ENCODE measurements around the gene MFSD6. TPM values are rescaled to one million over a fixed set of nuclear protein-coding genes. Genes with fewer than 3 reads are reported as not detected.
"Not testable (repeated sequence)": the region's sequence is repeated elsewhere in the genome, so short reads cannot be mapped to it uniquely, and the experiment has no call there.

Gene MFSD6
- total RNA-seq, 1 donor from 2014 or later, result 50.5 TPM

DNA sequence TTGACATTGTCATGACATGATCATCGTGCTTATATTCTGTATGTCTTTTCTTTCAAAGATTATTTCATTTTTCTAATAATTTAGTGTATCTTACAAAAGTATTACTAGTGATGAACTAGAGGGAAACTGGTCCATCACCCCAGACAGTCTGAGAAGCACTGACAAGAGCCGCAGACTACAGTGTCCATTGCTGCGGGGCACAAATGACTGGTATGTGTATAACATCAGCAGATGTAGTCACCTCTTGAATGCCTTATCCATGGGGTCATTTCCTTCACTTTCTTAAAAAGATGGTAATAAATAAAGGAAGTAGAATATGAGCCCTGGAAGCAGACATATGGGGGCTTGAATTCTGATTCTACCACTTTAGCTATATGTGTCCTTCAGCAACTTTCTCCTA lies 96.8 kb downstream of the MFSD6 start:
- TF ChIP-seq, protein P1, sequence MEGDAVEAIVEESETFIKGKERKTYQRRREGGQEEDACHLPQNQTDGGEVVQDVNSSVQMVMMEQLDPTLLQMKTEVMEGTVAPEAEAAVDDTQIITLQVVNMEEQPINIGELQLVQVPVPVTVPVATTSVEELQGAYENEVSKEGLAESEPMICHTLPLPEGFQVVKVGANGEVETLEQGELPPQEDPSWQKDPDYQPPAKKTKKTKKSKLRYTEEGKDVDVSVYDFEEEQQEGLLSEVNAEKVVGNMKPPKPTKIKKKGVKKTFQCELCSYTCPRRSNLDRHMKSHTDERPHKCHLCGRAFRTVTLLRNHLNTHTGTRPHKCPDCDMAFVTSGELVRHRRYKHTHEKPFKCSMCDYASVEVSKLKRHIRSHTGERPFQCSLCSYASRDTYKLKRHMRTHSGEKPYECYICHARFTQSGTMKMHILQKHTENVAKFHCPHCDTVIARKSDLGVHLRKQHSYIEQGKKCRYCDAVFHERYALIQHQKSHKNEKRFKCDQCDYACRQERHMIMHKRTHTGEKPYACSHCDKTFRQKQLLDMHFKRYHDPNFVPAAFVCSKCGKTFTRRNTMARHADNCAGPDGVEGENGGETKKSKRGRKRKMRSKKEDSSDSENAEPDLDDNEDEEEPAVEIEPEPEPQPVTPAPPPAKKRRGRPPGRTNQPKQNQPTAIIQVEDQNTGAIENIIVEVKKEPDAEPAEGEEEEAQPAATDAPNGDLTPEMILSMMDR (IDR thresholded peaks at IDR 0.05), result no peak
- DNase-seq, result no peak
- Histone ChIP-seq H3K4me1 (no peaks in the 10 kb centered on the region), H3K4me3 (no peak overlapping the region), H3K27ac (no peak overlapping the region), H3K9me3 (no peaks in the 10 kb centered on the region), H3K27me3 (ENCODE audit: low read depth) (no peaks in the 10 kb centered on the region), H3K36me3 (peaks cover 61% of the 10 kb centered on the region)
- ATAC-seq, result no peak
- intact Hi-C loops (cut with DNase I), result no loop called here

DNA sequence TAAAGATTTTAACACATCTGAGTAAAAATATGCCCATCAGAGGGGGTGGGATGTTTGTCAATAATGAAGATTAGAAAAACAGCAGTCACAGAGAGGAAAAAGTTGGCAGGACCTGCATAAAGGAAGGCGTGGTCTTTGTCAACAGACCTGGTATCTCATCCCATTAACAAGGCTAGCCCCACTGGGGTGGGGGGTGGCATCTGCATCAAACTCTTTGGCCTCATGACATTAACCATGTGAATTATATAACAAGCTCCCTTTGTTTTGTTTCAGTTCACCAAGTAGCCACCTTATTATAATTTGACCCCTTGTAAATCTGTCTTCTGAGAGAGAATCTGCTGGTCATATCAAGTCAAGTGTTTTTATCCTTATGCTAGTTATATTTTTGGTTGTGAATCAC lies 97.5 kb downstream of the MFSD6 start:
- ATAC-seq (no peak), DNase-seq (no peak)
- Histone ChIP-seq H3K4me1 (no peaks in the 10 kb centered on the region), H3K4me3 (no peak overlapping the region), H3K36me3 (peaks cover 58% of the 10 kb centered on the region), H3K27ac (no peak overlapping the region), H3K27me3 (ENCODE audit: low read depth) (no peaks in the 10 kb centered on the region), H3K9me3 (no peaks in the 10 kb centered on the region)
- TF ChIP-seq, protein P1 (IDR thresholded peaks at IDR 0.05), result no peak
- intact Hi-C loops (cut with DNase I), result no loop called here

DNA sequence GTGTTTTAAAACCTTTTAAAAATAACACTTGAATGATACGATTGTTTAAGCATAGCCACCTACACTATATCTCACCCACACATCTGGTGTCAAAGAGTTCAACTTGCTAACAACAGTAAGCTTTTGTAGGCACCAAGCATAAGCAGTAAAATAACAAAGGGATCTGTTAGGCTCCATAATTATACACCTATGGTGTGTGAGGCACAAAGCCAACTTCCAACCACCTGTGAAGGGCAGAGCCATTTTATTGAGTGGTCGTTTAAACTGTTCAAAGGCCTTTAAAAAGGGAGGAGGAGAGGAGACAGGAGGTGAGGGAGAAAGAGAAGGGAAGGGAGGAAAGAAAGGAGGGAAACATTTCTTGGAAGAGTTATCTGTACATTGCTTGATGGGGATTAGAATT lies 98.5 kb downstream of the MFSD6 start:
- Histone ChIP-seq H3K4me3 (no peak overlapping the region), H3K9me3 (no peaks in the 10 kb centered on the region), H3K27ac (no peak overlapping the region), H3K4me1 (no peaks in the 10 kb centered on the region), H3K36me3 (peaks cover 49% of the 10 kb centered on the region), H3K27me3 (ENCODE audit: low read depth) (no peaks in the 10 kb centered on the region)
- DNase-seq (no peak), ATAC-seq (no peak)
- TF ChIP-seq, protein P1 (IDR thresholded peaks at IDR 0.05), result no peak
- intact Hi-C loops (cut with DNase I), result no loop called here

DNA sequence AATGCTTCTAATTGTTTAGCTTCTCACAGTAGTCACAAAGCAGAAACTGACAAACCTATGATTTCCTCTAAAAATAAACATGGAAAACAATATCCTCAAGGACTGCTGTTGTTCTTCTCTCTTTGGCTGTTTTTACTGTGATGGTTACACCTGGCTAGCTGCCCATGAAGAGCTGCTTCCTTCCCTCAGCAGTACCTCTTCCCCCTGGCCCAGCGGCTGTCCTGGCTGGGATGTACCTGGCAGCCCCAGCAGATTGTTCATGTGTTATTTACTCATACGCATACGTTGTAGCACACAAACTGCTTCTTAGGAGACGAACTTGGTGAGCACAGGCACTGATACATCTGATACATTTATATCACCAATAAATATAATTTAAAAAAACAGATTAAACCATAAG lies 99.0 kb downstream of the MFSD6 start:
- ATAC-seq (no peak), DNase-seq (no peak)
- TF ChIP-seq, protein P1 (IDR thresholded peaks at IDR 0.05), result no peak
- Histone ChIP-seq H3K9me3 (no peaks in the 10 kb centered on the region), H3K4me1 (no peaks in the 10 kb centered on the region), H3K27ac (no peak overlapping the region), H3K27me3 (ENCODE audit: low read depth) (no peaks in the 10 kb centered on the region), H3K4me3 (no peak overlapping the region), H3K36me3 (peaks cover 49% of the 10 kb centered on the region)
- intact Hi-C loops (cut with DNase I), result no loop called here

DNA sequence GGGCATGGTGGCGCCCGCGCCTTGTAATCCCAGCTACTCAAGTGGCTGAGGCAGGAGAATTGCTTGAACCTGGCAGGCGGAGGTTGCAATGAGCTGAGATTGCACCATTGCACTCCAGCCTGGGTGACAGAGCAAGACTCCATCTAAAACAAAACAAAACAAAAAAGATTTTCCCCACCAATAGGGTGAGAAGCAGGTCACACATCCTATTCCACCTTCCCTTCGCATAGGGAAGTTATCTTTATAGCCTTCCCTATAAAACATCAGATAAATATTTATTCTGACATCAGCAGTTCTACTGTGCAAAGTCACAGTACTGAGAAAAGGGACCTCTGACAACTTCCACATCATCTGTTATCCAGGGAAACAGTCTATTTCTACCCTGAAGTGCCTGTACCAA lies 101.7 kb downstream of the MFSD6 start:
- ATAC-seq, result not testable (repeated sequence)

DNA sequence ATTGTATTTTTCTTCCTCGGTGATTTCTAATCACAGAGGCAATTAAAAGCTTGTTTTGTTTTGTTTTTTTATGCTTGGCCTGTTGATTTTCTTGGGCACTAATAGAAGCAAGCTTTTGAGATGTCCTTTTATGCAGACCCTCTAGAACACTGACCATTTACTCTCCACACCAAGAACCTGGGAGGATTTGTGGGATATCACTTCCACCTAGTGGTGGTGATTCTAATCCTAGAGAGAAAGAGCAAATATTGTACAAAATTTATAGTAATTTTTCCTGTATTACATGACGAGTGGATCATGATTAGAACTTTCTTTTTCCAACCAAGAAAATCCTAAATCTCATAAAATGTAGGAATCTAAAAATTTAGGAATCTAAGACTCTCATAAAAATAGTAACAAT lies 102.9 kb downstream of the MFSD6 start:
- H3K27me3 ChIP-seq (ENCODE audit: low read depth), result no peaks in the 10 kb centered on the region
- DNase-seq (no peak), ATAC-seq (no peak)
- TF ChIP-seq, protein P1 (IDR thresholded peaks at IDR 0.05), result peak; percentile 40
- H3K27ac ChIP-seq, result no peak overlapping the region
- H3K4me1 ChIP-seq, result no peaks in the 10 kb centered on the region
- H3K36me3 ChIP-seq, result peaks cover 33% of the 10 kb centered on the region
- intact Hi-C loops (cut with DNase I), result no loop called here
- no peak overlapping the region for H3K4me3 ChIP-seq
- no peaks in the 10 kb centered on the region for H3K9me3 ChIP-seq

More for the DNA sequence above, 101.7 kb downstream of the MFSD6 start:
- H3K36me3 ChIP-seq, result peaks cover 45% of the 10 kb centered on the region
- H3K27ac ChIP-seq; H3K27me3 ChIP-seq (ENCODE audit: low read depth); intact Hi-C loops (cut with DNase I); H3K4me1 ChIP-seq; DNase-seq; H3K4me3 ChIP-seq; H3K9me3 ChIP-seq: not testable (repeated sequence)

All from lower lobe of right lung (tissue), 2 donors.